HL-60 (cell line): ENCODE results near the gene CEP164.
"Not testable (repeated sequence)": the region's sequence is repeated elsewhere in the genome, so short reads cannot be mapped to it uniquely, and the experiment has no call there.

Source experiments
- CTCF ChIP-seq: IDR thresholded peaks from one replicate; pipeline ENCODE4 v1.5.1; 2011; ENCODE audit warnings: low read length, control low read depth, inconsistent platforms; ENCODE audit not compliant: insufficient read depth
- POLR2AphosphoS5 ChIP-seq: IDR thresholded peaks from 2 replicates; pipeline ENCODE4 v1.6.1; 2012; ENCODE audit warnings: low read depth
- REST ChIP-seq: IDR thresholded peaks from 2 replicates; pipeline ENCODE4 v1.6.1; 2012; ENCODE audit warnings: low read depth; ENCODE audit not compliant: insufficient replicate concordance

GRCh38 chr11:117398618-117399017 is 71.0 kb downstream of the CEP164 start:
- TF ChIP-seq CTCF, POLR2AphosphoS5, REST: not testable (repeated sequence)
